Suprapubic skin (tissue), 4 donors: ENCODE results near the gene FCGBP. TPM values are rescaled to one million over a fixed set of nuclear protein-coding genes. Genes with fewer than 3 reads are reported as not detected.

Experiments
- DNase-seq, 2 donors: peaks; one replicate each; pipeline ENCODE4 v3.0.0-alpha.2; 2019; ENCODE audit warnings: low spot score in 2 of 2
- H3K27ac ChIP-seq: fragments of 200-600 bp; sonication (generic); one replicate; pipeline ENCODE4 v1.5.1; 2019
- H3K27me3 ChIP-seq: fragments of 200-600 bp; sonication (generic); one replicate; pipeline ENCODE4 v1.5.1; 2019
- H3K36me3 ChIP-seq: fragments of 200-600 bp; sonication (generic); one replicate; pipeline ENCODE4 v1.5.1; 2019
- H3K4me1 ChIP-seq: fragments of 200-600 bp; sonication (generic); one replicate; pipeline ENCODE4 v1.5.1; 2019
- H3K4me3 ChIP-seq: fragments of 200-600 bp; sonication (generic); one replicate; pipeline ENCODE4 v1.5.1; 2019; ENCODE audit warnings: mild to moderate bottlenecking
- H3K9me3 ChIP-seq: fragments of 200-600 bp; sonication (generic); one replicate; pipeline ENCODE4 v1.5.1; 2019
- EP300 ChIP-seq: sonication (generic); formaldehyde crosslinking; IDR thresholded peaks from one replicate; pipeline ENCODE4 v1.6.1; 2017; ENCODE audit warnings: antibody characterized with exemption
- POLR2A ChIP-seq, 2 donors: fragments of 450-650 bp; IDR thresholded peaks; one replicate each; pipeline ENCODE4 v1.6.1; 2017; ENCODE audit warnings: antibody characterized with exemption in 2 of 2, mild to moderate bottlenecking in 2 of 2, moderate library complexity in 2 of 2
- POLR2AphosphoS5 ChIP-seq, 3 donors: sonication (generic); formaldehyde crosslinking; IDR thresholded peaks; one replicate each; pipeline ENCODE4 v1.6.1; 2017; ENCODE audit warnings: antibody characterized with exemption in 3 of 3
- WGBS: methylation state at CpG from one replicate; pipeline ENCODE4 v1.1.5; 2018; 5-methylcytosine and 5-hydroxymethylcytosine counted together
- total RNA-seq, 4 donors: library from RNA; depleted of rRNA; stranded (reverse); fragments of >200 nt; gene quantifications; one replicate each; pipeline ENCODE4 v1.1.0, GENCODE V29; 2016
- TF ChIP-seq, protein P1 (sequence below), 2 donors: fragments of 200-600 bp in 1 of 2; fragments of 450-650 bp in 1 of 2; sonication (generic) in 1 of 2; IDR thresholded peaks; one replicate each; pipeline ENCODE4 v1.5.1; 2016 to 2019; ENCODE audit warnings: antibody characterized with exemption in 2 of 2, mild to moderate bottlenecking in 1 of 2, moderate library complexity in 1 of 2

The FCGBP gene
- total RNA-seq, 4 donors from 2014 or later, result 114 to 314 (median 246) TPM

DNA sequence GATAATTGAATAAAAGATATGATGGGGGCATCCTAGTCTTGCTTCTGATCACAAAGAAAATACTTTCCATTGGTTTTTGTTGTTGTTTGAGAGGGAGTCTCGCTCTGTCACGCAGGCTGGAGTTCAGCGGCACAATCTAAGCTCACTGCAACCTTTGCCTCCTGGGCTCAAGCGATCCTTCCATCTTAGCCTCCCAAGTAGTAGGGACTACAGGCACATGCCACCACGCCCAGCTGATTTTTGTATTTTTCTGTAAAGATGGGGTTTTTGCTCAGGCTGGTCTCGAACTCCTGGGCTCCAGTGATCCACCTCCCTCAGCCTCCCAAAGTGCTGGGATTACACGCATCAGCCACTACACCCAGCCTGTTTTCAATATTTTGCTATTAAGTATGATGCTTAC lies 19.5 kb upstream of the FCGBP start:
- Histone ChIP-seq H3K4me1 (no peaks in the 10 kb centered on the region), H3K27me3 (no peaks in the 10 kb centered on the region), H3K4me3 (no peak overlapping the region), H3K9me3 (no peaks in the 10 kb centered on the region), H3K36me3 (no peaks in the 10 kb centered on the region), H3K27ac (no peak overlapping the region)
- WGBS, result 87% methylated on average over 7 of the region's 7 CpGs
- no peak for DNase-seq
- TF ChIP-seq POLR2A (IDR thresholded peaks at IDR 0.05), result no peak
- TF ChIP-seq, protein P1, sequence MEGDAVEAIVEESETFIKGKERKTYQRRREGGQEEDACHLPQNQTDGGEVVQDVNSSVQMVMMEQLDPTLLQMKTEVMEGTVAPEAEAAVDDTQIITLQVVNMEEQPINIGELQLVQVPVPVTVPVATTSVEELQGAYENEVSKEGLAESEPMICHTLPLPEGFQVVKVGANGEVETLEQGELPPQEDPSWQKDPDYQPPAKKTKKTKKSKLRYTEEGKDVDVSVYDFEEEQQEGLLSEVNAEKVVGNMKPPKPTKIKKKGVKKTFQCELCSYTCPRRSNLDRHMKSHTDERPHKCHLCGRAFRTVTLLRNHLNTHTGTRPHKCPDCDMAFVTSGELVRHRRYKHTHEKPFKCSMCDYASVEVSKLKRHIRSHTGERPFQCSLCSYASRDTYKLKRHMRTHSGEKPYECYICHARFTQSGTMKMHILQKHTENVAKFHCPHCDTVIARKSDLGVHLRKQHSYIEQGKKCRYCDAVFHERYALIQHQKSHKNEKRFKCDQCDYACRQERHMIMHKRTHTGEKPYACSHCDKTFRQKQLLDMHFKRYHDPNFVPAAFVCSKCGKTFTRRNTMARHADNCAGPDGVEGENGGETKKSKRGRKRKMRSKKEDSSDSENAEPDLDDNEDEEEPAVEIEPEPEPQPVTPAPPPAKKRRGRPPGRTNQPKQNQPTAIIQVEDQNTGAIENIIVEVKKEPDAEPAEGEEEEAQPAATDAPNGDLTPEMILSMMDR (IDR thresholded peaks at IDR 0.05), result no peak
- TF ChIP-seq POLR2AphosphoS5 (IDR thresholded peaks at IDR 0.05), result no peak
- no peak for TF ChIP-seq EP300

DNA sequence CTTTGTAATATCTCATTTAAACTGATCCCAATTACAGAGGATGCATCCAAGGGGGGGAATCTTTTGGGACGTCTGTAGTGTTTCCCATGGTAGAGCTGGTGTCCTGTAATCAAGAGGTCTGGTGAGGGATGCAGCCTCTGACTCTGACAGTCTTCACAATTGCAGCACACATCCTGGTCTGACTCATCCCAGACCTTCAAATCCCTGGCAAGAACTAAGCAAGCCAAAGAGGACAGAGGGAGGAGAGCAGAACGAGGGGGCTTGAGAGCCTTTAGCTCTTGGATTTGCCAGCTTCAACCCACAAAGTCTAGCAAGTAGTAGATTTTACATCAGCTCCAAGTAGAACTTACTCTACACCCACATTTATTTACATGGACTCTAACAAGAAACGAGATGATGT lies 17.3 kb upstream of the FCGBP start:
- Histone ChIP-seq H3K27me3 (no peaks in the 10 kb centered on the region), H3K4me1 (no peaks in the 10 kb centered on the region), H3K36me3 (no peaks in the 10 kb centered on the region), H3K4me3 (no peak overlapping the region), H3K9me3 (no peaks in the 10 kb centered on the region), H3K27ac (no peak overlapping the region)
- no peak for TF ChIP-seq POLR2AphosphoS5 (IDR thresholded peaks at IDR 0.05)
- TF ChIP-seq EP300, result no peak
- TF ChIP-seq, protein P1 (IDR thresholded peaks at IDR 0.05), result no peak
- TF ChIP-seq POLR2A (IDR thresholded peaks at IDR 0.05), result no peak
- WGBS, result 47% methylated on average over 3 of the region's 3 CpGs
- no peak for DNase-seq

DNA sequence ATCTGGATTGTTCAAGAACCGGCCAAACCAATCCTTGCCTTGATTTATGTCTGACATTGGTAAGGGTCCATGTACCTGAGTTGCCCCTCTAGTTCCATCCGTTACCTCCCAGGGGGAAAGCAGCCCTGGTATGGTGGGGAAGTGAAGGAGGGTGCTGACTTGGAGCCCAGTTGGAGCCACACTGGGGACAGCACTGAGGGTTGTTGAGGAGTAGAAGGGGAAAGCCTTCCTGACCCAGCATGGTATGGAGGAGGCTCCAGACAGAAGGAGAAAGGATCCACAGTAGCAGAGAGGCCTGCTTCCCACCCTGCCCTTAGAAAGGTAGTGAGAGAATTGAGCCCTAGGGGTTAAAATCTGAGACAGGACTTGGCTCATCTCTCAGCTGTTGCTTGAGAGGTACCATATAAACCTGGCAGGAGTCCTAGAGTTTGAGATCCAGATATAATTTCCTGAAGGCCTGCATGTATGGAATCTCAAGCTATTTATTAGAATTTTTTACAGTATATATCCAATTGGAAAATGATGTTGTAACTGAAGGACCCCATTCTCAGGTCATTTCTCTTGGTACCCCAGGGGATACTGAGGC lies 16.7 kb upstream of the FCGBP start:
- H3K27me3 ChIP-seq, result no peaks in the 10 kb centered on the region
- DNase-seq, result no peak
- no peaks in the 10 kb centered on the region for H3K36me3 ChIP-seq
- TF ChIP-seq POLR2AphosphoS5 (IDR thresholded peaks at IDR 0.05), result no peak
- TF ChIP-seq, protein P1 (IDR thresholded peaks at IDR 0.05), result no peak
- TF ChIP-seq EP300, result no peak
- TF ChIP-seq POLR2A (IDR thresholded peaks at IDR 0.05), result no peak
- no peaks in the 10 kb centered on the region for H3K9me3 ChIP-seq
- H3K4me3 ChIP-seq, result no peak overlapping the region
- H3K4me1 ChIP-seq, result no peaks in the 10 kb centered on the region
- no peak overlapping the region for H3K27ac ChIP-seq
- 78% methylated on average over 2 of the region's 2 CpGs for WGBS

DNA sequence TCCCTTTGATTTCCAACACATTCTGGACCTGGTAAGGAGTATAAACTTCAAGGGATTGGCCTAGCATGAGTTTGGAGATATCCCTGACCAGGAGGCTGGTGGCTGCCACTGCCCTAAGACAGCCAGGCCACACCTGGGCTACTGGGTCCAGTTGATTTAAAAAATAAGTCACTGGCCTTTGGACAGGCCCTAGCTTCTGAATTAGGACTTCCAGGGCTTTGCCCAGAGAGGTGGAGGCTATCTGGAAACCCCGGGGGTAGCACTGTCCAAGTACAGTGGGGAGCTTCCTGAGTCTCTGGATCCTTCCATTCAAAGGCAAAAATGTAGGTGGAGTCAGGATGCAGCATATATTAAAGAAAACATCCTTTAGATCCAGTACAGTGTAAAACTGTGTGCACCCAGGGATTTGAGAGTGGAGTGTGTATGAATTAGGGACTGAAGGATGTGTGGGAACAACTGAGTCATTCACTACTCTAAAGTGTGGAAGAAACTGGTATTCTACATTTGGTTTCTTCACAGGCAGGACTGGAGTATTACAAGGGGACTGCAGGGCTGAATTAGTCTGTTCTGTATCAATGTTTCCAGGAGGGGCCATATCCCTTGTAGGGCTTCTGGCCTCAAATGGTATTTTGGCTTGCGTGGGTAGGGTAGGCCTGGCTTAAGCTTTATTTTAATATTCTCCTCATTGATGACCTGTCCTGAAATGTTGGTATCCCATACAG lies 14.8 kb upstream of the FCGBP start:
- Histone ChIP-seq H3K36me3 (no peaks in the 10 kb centered on the region), H3K27ac (no peak overlapping the region), H3K4me1 (no peaks in the 10 kb centered on the region), H3K4me3 (no peak overlapping the region), H3K27me3 (no peaks in the 10 kb centered on the region), H3K9me3 (no peaks in the 10 kb centered on the region)
- 71% methylated on average over 2 of the region's 2 CpGs for WGBS
- DNase-seq, result no peak
- TF ChIP-seq POLR2AphosphoS5 (IDR thresholded peaks at IDR 0.05) (no peak), POLR2A (IDR thresholded peaks at IDR 0.05) (no peak), EP300 (no peak)
- TF ChIP-seq, protein P1 (IDR thresholded peaks at IDR 0.05), result no peak

DNA sequence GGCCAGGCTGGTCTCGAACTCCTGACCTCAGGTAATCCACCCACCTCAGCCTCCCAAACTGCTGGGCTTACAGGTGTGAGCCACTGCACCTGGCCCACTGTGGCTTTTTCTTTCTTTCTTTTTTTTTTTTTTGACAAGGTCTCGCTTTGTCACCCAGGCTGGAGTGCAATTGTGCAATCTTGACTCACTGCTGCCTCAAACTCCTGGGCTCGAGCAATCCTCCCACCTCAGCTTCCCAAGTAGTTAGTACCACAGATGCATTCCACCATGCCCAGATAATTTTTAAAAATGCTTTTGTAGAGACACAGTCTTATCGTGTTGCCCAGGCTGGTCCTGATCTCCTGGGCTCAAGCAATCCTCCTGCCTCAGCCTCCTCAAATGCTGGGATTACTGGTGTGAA lies 12.1 kb upstream of the FCGBP start:
- Histone ChIP-seq H3K27me3 (no peaks in the 10 kb centered on the region), H3K36me3 (no peaks in the 10 kb centered on the region), H3K4me3 (no peak overlapping the region), H3K27ac (no peak overlapping the region), H3K4me1 (no peaks in the 10 kb centered on the region), H3K9me3 (no peaks in the 10 kb centered on the region)
- 71% methylated on average over 4 of the region's 4 CpGs for WGBS
- TF ChIP-seq EP300 (no peak), POLR2A (IDR thresholded peaks at IDR 0.05) (no peak), POLR2AphosphoS5 (IDR thresholded peaks at IDR 0.05) (no peak)
- TF ChIP-seq, protein P1 (IDR thresholded peaks at IDR 0.05), result no peak
- no peak for DNase-seq
